ENCODE data around the gene IQCM.
"Not testable (repeated sequence)": the region's sequence is repeated elsewhere in the genome, so short reads cannot be mapped to it uniquely, and the experiment has no call there.

Gene IQCM

GRCh38 chr4:149555146-149555545 is 260.5 kb downstream of the IQCM start:
- no peak for DNase-seq

DNA sequence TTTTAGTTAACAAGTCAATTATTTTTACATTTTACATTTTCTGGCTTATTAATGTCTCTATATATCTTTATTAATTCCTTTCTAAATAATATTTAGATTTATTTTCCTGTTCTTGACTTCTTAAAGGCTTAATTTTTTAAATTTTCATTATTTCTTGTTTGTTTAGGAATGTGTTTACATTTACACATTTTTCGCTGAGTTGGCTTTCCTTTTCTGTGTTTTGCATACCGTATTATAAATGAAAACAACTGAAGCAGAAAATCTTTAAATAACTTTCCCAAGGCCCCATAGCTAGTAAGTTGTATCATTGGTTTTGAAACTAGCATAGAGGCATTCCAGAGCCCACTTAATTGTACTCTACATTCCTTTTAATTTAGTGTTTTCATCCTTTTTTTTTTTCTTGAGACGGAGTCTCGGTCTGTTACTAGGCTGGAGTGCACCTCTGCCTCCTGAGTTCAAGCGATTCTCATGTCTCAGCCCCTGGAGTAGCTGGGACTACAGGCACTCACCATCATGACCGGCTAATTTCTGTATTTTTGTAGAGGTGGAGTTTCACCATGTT is 261.6 kb downstream of the IQCM start:
- DNase-seq: no peak

GRCh38 chr4:149552601-149553000 is 263.0 kb downstream of the IQCM start:
- no peak for DNase-seq

DNA sequence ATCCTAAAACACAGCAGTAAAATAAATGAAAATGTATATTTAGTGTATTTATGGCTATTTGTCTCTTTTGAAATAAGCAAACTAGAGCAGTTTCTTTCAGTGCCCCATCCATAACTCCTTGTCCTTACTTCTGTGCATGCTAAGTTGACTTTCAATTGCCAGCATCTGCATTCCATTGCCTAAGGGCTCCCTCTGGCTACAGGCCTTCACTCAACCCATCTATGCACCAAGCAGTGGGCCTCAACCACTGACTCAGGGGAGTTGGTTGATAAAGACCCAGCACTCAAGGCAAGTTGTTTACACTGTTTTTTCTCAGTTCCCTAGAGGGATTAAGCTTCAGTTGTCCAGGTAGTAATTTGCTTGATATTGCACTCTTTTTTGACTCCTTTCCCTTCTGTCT is 265.7 kb downstream of the IQCM start:
- DNase-seq: no peak

DNA sequence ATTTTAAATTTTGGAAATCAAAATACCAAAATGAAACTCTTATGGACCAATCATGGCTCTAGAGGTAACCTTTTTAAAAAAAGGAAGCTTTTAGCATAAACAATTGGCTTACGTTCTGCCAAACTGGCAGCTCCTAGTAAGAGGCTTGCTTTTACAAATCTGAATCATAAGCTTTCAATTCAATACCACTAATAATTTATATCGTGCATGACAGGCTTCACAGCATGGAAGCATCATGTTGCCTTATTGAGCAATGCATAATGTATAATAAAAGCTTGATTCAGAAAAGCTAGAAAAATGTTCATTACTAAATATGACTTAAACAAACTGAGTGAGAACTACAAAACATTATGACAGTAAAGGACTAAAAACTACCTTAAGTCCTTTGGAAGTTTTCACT is 280.9 kb downstream of the IQCM start:
- DNase-seq: no peak

- DNase-seq: no peak
These were observed 283.8 kb downstream of the IQCM start for GRCh38 chr4:149531861-149532260.

DNA sequence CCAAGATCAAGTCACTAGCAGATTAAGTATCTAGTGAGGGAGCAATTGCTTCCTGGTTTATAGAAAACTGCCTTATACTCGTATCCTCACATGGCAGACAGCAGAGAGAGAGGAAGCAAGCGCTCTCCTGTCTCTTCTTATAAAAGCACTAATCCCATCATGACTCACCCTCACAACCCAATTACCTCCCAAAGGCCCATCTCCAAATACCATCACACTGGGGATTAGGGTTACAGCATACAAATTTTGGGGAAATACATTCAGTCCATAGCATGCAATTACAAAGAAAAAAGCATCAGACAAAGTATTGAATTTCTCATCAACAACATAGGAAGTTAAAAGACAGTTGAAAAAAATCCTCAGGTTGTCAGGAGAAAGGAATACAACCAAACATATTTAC is 292.6 kb downstream of the IQCM start:
- no peak for DNase-seq

DNA sequence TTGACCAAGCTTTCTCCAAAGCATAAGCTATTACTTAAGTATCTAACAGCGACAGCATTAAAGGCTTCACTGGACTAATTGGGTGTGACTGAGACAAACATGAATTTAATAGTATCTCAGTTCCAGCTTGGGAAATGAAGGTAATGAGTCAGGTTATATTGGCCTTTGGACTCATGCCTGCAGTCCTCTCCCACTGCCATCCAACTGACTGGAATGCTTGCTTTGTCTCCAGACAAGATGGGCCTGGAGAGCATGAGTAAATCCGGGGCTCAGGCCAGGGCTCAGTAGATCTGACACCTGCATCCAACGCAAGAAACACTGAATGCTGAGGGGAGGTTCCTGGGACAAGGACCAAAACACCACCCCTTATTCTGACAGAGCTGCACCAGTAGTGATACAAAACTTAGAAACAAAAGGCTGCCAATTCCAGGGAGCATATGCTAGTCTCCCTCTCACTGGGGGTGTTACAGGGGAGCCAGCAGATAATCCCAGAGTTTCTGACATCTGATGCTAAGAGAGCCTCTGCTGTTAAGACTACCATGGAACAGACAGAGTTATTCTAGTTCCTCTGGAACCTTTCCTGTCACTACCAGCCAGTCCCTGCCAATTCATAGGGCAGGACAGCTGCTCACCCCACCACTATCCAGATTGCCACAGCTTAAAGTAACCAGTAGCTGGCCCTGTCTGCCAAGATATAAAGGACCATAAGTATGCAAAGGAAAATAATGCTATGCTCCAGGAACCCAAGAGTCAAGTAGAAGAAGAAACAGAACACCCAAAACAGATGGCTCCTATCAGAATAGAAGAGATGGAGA is 293.8 kb downstream of the IQCM start:
- DNase-seq: peak; percentile 55

GRCh38 chr4:149518471-149518870 is 297.2 kb downstream of the IQCM start:
- no peak for DNase-seq

- no peak for DNase-seq
These were observed 302.6 kb downstream of the IQCM start for GRCh38 chr4:149513081-149513480.

GRCh38 chr4:149512501-149512900 is 303.1 kb downstream of the IQCM start:
- no peak for DNase-seq

DNA sequence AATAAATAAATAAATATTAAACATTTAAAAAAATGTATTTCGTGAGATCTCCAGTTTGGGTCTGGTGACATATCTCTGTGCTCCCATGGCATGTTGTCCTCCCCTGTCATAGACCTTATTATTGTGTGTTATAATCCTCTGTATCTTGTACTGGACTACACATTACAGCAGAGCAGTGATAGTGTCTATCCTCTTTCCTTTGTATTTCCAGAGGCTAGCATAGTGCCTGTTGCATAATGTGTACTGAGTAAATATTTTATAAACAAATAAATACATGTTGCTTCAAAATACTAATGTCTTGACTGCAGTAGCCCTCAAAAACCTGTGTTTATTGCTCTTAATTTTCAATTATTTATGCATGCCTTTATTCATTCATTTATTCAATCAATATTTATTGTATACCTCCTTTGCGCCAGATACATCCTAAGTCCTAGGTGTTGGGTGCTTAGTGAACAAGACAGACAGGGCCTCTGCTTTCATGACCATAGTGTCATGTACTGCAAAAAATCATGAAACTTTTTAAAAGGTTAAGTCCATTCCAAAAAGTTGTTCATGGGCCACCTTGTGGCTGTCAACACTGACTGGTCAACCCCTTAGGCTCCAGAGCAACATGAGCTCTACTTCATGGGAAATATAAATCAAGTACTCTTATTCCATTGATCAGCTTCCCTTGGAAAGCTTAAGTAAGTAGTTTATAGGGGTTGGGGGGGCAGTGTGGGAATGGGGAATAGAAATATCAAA is 303.9 kb downstream of the IQCM start:
- no peak for DNase-seq

GRCh38 chr4:149507309-149507708 is 308.3 kb downstream of the IQCM start:
- DNase-seq: not testable (repeated sequence)

DNA sequence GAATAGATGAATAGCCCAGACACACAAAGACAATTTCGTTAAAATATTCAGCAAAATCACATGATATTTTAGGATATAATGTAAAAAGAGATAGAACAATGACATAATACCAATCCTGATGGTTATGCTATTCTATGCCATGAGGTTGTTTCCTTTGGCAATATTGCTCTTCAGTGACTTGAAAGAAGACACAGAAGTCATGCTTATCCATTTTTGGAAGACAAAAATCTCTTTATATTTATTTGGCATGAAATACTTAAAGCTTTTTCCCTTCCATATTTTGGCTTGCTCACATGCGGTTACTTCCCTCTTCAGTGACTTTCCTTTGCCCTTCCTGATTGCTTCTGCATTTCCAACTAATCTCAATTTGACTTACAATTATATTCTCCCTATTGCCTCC is 314.8 kb downstream of the IQCM start:
- no peak for DNase-seq

DNA sequence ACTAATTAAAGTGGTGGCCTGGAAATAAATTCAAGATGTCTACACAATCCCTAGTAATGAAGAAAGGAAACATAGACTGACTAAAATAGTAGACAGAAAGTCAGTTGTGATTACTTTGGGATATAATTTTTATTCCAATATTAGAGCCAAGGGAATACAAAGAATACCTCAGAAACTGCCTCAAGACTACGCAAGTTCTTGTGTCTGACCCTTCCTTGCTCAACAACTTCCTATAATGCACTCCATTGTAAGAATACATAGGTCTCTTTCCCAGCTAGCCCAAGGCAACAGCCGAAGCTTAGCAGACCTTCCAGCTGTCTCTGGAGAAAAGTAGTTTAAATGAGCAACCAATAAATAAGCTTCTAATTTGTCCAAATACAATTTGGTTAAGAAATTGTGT is 315.9 kb downstream of the IQCM start:
- DNase-seq: no peak

DNA sequence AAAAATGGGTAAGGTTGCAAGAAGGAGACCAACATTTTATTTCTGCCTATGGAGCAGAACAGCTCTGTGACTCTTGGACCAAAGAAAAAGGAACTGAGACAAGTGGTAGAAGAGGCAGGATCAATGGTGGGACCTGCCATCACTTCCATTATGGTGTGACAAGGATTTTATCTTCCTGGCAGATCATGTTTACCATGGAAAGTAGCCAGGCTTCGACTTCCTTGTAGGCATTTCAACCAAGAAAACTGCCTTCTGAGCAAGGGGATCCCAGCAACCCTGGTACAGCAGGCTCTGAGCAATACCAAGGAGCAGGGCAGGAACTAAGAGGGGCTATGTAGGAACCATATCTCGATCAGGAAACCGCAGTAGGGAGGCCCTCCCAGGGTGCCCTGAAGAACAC is 317.4 kb downstream of the IQCM start:
- DNase-seq: no peak

- no peak for DNase-seq
These were observed 322.2 kb downstream of the IQCM start for GRCh38 chr4:149493492-149493891.

DNA sequence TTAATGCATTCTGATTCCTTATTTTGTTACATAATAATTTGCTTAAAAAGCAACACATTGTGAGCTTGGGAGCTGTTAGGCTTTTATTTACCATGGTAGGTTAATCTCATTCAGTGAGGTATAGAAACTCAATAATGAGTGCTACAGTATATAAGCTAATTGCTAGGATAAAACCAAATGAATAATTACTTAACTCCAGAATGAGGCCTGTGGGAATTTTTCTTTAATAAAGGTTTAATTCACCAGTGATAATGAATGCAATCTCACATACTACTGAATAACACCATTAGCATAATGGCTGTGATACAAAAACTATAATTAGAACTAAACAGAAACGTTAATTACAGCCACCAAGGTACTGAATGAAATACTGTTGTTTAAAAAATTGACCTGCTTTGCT is 326.3 kb downstream of the IQCM start:
- DNase-seq: no peak

DNA sequence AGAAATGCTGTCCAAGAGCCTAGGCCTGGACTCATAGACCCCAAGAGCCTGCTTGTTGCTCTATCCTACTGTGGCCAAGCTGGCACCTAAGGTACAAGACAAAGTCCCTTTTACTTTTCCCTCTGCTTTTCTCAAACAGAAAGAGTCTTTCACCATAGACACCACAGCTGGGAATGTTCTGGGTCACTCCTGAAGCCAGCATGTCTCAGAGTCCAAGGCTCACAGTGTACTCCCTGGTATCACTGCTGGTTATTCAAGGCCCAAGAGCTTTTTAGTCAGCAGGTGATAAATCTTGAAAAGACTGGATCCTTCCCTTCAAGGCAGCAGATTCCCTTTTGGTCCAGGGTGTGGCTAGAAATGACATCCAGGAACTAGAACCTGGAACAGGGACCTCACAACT is 328.8 kb downstream of the IQCM start:
- no peak for DNase-seq

- DNase-seq: not testable (repeated sequence)
These were observed 347.0 kb downstream of the IQCM start for GRCh38 chr4:149468669-149469068.

- no peak for DNase-seq
These were observed 349.2 kb downstream of the IQCM start for GRCh38 chr4:149466446-149466845.

- no peak for DNase-seq
These were observed 349.7 kb downstream of the IQCM start for GRCh38 chr4:149465955-149466354.

DNA sequence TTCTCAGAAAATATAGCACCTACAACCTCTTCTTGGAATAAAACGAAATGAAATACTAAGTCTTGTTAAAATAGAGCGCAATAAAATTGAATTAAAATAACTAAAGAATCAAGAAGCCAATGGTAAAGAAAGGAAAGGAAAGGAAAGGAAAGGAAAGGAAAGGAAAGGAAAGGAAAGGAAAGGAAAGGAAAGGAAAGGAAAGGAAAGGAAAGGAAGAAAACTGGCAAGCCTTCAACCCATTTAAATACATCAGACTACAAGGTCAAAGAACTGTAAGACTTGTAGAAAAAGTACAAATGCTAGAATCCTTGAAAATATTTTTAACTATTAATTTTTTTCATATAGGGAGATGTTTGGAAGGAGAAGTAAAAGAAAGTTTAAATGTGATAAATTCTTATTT is 372.1 kb downstream of the IQCM start:
- no peak for DNase-seq

DNA sequence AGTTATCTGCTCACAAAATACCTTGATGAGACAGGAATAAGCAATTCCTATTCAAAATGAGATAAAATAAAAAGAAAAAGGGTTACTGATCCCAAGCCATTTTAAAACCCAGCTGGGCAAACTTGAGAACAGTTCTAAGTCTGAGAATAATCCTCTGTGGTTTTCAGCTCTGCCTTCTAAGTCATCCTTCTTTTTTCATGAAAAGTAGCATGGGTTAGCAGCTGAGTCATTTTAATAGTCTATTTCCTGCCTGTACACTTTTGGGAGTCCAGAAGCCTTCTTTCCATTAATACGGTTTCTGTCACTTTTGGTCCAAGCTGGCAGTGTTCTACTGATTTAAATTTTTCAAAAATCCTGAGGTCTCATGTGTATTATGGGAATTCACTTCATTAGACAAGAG is 374.3 kb downstream of the IQCM start:
- DNase-seq: no peak

All from DMS 273 treated with DMSO at 0.1 percent for 48 hours (cell line).